GM23338 (cell line): Measurements from ENCODE around the gene C1orf21. TPM values are rescaled to one million over a fixed set of nuclear protein-coding genes. Genes with fewer than 3 reads are reported as not detected.
A peak's percentile ranks its signal among the peaks of the same experiment; 100 is the strongest.

Source experiments
- ATAC-seq: fragments of 200-7000 bp; cut with Tn5 transposase; 3 replicates; pipeline ENCODE4 v1.9.1; 2020
- DNase-seq: peaks from one replicate; pipeline ENCODE4 v3.0.0-alpha.2; 2015; ENCODE audit warnings: low spot score
- H2AFZ ChIP-seq: fragments of 200-600 bp; sonication (generic); 2 replicates; pipeline ENCODE4 v1.8.0; 2016; ENCODE audit warnings: antibody characterized with exemption, mild to moderate bottlenecking, moderate library complexity
- H3F3A ChIP-seq: fragments of 200-600 bp; sonication (generic); replicated peaks from 2 replicates; pipeline ENCODE4 v1.8.0; 2017; ENCODE audit warnings: antibody characterized with exemption, mixed run types, low read depth
- H3K27ac ChIP-seq: fragments of 200-600 bp; sonication (generic); 2 replicates; pipeline ENCODE4 v1.6.1; 2016; ENCODE audit warnings: low read depth
- H3K27me3 ChIP-seq: fragments of 200-600 bp; sonication (generic); 2 replicates; pipeline ENCODE4 v1.8.0; 2016; ENCODE audit warnings: mild to moderate bottlenecking, mixed run types, moderate library complexity; ENCODE audit not compliant: insufficient read depth
- H3K36me3 ChIP-seq: fragments of 200-600 bp; sonication (generic); 2 replicates; pipeline ENCODE4 v1.8.0; 2016; ENCODE audit warnings: mild to moderate bottlenecking; ENCODE audit not compliant: insufficient read depth
- H3K4me1 ChIP-seq: fragments of 200-600 bp; sonication (generic); 2 replicates; pipeline ENCODE4 v1.8.0; 2016; ENCODE audit warnings: mild to moderate bottlenecking, moderate library complexity; ENCODE audit not compliant: insufficient read depth
- H3K4me2 ChIP-seq: fragments of 200-600 bp; sonication (generic); 2 replicates; pipeline ENCODE4 v1.7.1; 2017; ENCODE audit warnings: mixed run types
- H3K4me3 ChIP-seq: fragments of 200-600 bp; sonication (generic); 2 replicates; pipeline ENCODE4 v1.6.1; 2016; ENCODE audit warnings: mixed run types
- H3K79me2 ChIP-seq: fragments of 200-600 bp; sonication (generic); replicated peaks from 2 replicates; pipeline ENCODE4 v1.8.0; 2017; ENCODE audit warnings: mild to moderate bottlenecking; ENCODE audit not compliant: insufficient read depth
- H3K9me2 ChIP-seq: fragments of 200-600 bp; sonication (generic); 2 replicates; pipeline ENCODE4 v1.8.0; 2017; ENCODE audit not compliant: insufficient read depth
- H4K20me1 ChIP-seq: fragments of 200-600 bp; sonication (generic); replicated peaks from 2 replicates; pipeline ENCODE4 v1.8.0; 2017; ENCODE audit warnings: mild to moderate bottlenecking; ENCODE audit not compliant: insufficient read depth
- H3K27ac Mint-ChIP-seq: 2 replicates; pipeline ENCODE4 v1.8.0; 2020; ENCODE audit warnings: inconsistent platforms, mild to moderate bottlenecking, moderate library complexity, mixed read lengths
- H3K27me3 Mint-ChIP-seq: 3 replicates; pipeline ENCODE4 v1.8.0; 2022; ENCODE audit warnings: low read depth, mild to moderate bottlenecking, moderate library complexity, mixed read lengths, inconsistent platforms; ENCODE audit not compliant: insufficient read depth, poor library complexity
- H3K36me3 Mint-ChIP-seq: 3 replicates; pipeline ENCODE4 v1.8.0; 2021; ENCODE audit warnings: low read depth, mild to moderate bottlenecking, inconsistent platforms, moderate library complexity, mixed read lengths
- H3K4me1 Mint-ChIP-seq: 3 replicates; pipeline ENCODE4 v1.8.0; 2020; ENCODE audit warnings: mild to moderate bottlenecking, inconsistent platforms, mixed read lengths
- H3K4me3 Mint-ChIP-seq: 3 replicates; pipeline ENCODE4 v1.8.0; 2021; ENCODE audit warnings: moderate library complexity, mild to moderate bottlenecking, inconsistent platforms, mixed read lengths
- H3K9me3 Mint-ChIP-seq: 3 replicates; pipeline ENCODE4 v1.8.0; 2020; ENCODE audit warnings: moderate library complexity, mild to moderate bottlenecking, inconsistent platforms, mixed read lengths
- EZH2phosphoT487 ChIP-seq: fragments of 200-600 bp; sonication (generic); IDR thresholded peaks from one replicate; pipeline ENCODE4 v1.8.1; 2018; ENCODE audit warnings: antibody characterized with exemption; ENCODE audit not compliant: unreplicated experiment
- NANOG ChIP-seq: IDR thresholded peaks from 2 replicates; pipeline ENCODE4 v1.6.1; 2016; ENCODE audit warnings: antibody characterized with exemption, borderline replicate concordance
- ZNF331 ChIP-seq: fragments of 250-450 bp; sonication (Bioruptor Pico); IDR thresholded peaks from 2 replicates; pipeline ENCODE4 v1.5.0; 2020; ENCODE audit warnings: low read depth, mild to moderate bottlenecking, moderate library complexity
- polyA plus RNA-seq: library from polyadenylated mRNA; unstranded; fragments of >200 nt; fragmentation: Nextera tagmentation; extraction: Ambion mirVana; gene quantifications from 2 replicates; pipeline ENCODE4 v1.2.1, GENCODE V29; 2016
- total RNA-seq: library from RNA; depleted of rRNA; stranded (reverse); fragments of >200 nt; shearing (Covaris generic); gene quantifications from 2 replicates; pipeline ENCODE4 v1.2.3, GENCODE V29; 2014
- TF ChIP-seq, protein P1 (sequence below): IDR thresholded peaks from 2 replicates; pipeline ENCODE4 v1.6.1; 2016; ENCODE audit warnings: antibody characterized with exemption
- TF ChIP-seq, protein P2 (sequence below): fragments of 250-450 bp; sonication (Bioruptor Pico); IDR thresholded peaks from 2 replicates; pipeline ENCODE4 v1.5.0; 2020; ENCODE audit warnings: mild to moderate bottlenecking, moderate library complexity

Gene C1orf21
- total and polyA plus RNA-seq, 2 experiments from 2014 or later, result 28.0 to 40.4 TPM

DNA sequence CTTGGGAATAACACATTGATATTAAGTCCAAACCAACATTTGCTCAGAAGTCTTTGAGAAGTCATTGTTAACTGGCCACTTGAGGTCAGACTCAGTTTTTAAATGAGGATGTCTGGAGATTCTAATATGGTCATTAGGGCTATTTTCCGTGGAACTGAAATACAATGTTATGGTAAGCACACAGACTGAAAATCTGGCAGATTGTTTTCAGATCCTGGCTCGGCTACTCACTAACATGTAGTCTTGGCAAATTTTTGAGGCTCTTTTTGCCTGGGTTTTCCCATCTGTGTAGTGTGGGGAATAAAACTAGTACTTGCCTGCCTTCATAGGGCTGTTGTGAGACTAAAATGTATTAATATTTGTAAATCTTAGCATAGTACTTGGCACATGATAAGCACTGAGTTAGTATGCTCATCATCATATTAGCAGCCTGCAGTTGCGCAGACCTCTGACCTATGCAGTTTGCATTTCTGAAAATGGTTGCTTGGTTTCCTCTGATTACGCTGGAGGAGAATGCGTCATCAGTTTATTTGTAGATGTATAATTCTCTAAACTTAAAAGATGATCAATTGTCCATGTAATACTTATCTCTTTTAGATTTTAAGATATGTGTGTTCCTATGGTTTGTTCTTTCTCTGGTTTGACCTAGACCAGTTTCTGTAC is 100.8 kb downstream of the C1orf21 start:
- H3K4me1 ChIP-seq, result peaks cover 40% of the 10 kb centered on the region
- no peaks in the 10 kb centered on the region; the same call in 1 of the 2 replicates for H3F3A ChIP-seq
- TF ChIP-seq ZNF331 (CRISPR knock-in tag), result no peak
- TF ChIP-seq, protein P1, sequence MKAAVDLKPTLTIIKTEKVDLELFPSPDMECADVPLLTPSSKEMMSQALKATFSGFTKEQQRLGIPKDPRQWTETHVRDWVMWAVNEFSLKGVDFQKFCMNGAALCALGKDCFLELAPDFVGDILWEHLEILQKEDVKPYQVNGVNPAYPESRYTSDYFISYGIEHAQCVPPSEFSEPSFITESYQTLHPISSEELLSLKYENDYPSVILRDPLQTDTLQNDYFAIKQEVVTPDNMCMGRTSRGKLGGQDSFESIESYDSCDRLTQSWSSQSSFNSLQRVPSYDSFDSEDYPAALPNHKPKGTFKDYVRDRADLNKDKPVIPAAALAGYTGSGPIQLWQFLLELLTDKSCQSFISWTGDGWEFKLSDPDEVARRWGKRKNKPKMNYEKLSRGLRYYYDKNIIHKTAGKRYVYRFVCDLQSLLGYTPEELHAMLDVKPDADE, result no peak
- TF ChIP-seq, protein P2, sequence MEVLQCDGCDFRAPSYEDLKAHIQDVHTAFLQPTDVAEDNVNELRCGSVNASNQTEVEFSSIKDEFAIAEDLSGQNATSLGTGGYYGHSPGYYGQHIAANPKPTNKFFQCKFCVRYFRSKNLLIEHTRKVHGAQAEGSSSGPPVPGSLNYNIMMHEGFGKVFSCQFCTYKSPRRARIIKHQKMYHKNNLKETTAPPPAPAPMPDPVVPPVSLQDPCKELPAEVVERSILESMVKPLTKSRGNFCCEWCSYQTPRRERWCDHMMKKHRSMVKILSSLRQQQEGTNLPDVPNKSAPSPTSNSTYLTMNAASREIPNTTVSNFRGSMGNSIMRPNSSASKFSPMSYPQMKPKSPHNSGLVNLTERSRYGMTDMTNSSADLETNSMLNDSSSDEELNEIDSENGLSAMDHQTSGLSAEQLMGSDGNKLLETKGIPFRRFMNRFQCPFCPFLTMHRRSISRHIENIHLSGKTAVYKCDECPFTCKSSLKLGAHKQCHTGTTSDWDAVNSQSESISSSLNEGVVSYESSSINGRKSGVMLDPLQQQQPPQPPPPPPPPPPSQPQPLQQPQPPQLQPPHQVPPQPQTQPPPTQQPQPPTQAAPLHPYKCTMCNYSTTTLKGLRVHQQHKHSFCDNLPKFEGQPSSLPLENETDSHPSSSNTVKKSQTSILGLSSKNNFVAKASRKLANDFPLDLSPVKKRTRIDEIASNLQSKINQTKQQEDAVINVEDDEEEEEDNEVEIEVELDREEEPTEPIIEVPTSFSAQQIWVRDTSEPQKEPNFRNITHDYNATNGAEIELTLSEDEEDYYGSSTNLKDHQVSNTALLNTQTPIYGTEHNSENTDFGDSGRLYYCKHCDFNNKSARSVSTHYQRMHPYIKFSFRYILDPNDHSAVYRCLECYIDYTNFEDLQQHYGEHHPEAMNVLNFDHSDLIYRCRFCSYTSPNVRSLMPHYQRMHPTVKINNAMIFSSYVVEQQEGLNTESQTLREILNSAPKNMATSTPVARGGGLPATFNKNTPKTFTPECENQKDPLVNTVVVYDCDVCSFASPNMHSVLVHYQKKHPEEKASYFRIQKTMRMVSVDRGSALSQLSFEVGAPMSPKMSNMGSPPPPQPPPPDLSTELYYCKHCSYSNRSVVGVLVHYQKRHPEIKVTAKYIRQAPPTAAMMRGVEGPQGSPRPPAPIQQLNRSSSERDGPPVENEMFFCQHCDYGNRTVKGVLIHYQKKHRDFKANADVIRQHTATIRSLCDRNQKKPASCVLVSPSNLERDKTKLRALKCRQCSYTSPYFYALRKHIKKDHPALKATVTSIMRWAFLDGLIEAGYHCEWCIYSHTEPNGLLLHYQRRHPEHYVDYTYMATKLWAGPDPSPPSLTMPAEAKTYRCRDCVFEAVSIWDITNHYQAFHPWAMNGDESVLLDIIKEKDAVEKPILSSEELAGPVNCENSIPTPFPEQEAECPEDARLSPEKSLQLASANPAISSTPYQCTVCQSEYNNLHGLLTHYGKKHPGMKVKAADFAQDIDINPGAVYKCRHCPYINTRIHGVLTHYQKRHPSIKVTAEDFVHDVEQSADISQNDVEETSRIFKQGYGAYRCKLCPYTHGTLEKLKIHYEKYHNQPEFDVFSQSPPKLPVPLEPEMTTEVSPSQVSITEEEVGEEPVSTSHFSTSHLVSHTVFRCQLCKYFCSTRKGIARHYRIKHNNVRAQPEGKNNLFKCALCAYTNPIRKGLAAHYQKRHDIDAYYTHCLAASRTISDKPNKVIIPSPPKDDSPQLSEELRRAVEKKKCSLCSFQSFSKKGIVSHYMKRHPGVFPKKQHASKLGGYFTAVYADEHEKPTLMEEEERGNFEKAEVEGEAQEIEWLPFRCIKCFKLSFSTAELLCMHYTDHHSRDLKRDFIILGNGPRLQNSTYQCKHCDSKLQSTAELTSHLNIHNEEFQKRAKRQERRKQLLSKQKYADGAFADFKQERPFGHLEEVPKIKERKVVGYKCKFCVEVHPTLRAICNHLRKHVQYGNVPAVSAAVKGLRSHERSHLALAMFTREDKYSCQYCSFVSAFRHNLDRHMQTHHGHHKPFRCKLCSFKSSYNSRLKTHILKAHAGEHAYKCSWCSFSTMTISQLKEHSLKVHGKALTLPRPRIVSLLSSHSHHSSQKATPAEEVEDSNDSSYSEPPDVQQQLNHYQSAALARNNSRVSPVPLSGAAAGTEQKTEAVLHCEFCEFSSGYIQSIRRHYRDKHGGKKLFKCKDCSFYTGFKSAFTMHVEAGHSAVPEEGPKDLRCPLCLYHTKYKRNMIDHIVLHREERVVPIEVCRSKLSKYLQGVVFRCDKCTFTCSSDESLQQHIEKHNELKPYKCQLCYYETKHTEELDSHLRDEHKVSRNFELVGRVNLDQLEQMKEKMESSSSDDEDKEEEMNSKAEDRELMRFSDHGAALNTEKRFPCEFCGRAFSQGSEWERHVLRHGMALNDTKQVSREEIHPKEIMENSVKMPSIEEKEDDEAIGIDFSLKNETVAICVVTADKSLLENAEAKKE (CRISPR knock-in tag), result no peak
- no peak for TF ChIP-seq EZH2phosphoT487
- TF ChIP-seq NANOG, result no peak
- no peak overlapping the region for H3K4me3 ChIP-seq
- H3K27ac ChIP-seq, result no peak overlapping the region
- Mint-ChIP-seq H3K9me3 (no peaks in the 10 kb centered on the region), H3K27me3 (peaks cover 5% of the 10 kb centered on the region), H3K27ac (peak overlapping the region; percentile 78), H3K36me3 (peaks cover 4% of the 10 kb centered on the region; the same call in 1 of the 3 replicates), H3K4me1 (peaks cover 50% of the 10 kb centered on the region), H3K4me3 (no peak overlapping the region)
- no peak for ATAC-seq
- H3K27me3 ChIP-seq, result no peaks in the 10 kb centered on the region
- no peak overlapping the region for H2AFZ ChIP-seq
- no peaks in the 10 kb centered on the region for H4K20me1 ChIP-seq
- peaks cover 5% of the 10 kb centered on the region; the same call in 1 of the 2 replicates for H3K9me2 ChIP-seq
- DNase-seq, result no peak
- peak overlapping the region; percentile 66; the same call in 1 of the 2 replicates for H3K4me2 ChIP-seq
- H3K79me2 ChIP-seq, result peaks cover 80% of the 10 kb centered on the region
- no peaks in the 10 kb centered on the region for H3K36me3 ChIP-seq
